ENCODE results near the gene EGFLAM. TPM values are rescaled to one million over a fixed set of nuclear protein-coding genes. Genes with fewer than 3 reads are reported as not detected.

The EGFLAM gene
- total RNA-seq: 19.7 and 19.9 TPM in 2 replicates
- 47.1 TPM for polyA plus RNA-seq (2012)

GRCh38 chr5:38258319-38259061, at the start of gene EGFLAM:
EGFLAM (plus strand) TSS chr5:38258559; CDS start chr5:38258755, 196 bp downstream.
- DNase-seq (ENCODE audit: low read depth): no peak

GRCh38 chr5:38208782-38209378, 49.5 kb upstream of the EGFLAM start:
- peak; percentile 40 for DNase-seq (ENCODE audit: low read depth)

DNA sequence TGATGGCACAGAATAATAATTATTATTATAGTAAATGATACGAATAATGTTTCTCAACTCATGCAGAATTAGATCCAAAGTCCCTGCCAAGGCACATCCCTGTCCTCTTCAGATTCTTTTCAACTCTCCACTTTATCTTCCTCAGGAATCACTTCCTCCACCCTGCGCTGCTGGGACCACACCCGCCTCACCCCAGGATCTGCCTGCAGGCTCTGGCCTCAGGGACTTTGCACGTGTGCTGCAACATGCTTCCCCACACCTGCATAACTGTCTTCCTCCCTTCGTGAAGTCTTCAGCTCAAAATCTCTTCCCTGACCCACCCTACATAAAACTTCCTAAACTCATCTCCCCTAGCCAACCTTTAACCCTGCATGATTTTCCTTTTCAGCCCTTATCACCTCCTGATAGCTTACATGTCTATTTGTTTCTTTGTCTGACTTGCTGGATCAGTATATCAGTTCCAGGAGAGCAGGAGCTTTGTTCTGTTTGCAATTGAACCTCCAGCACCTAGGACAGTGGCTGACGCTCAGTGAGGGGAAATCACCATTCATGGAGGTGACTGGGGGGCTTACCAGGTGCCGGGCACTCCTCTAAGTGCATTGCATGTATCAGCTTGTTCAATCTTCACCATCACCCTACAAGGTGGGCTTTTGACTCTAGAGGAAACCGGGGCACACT, 47.5 kb upstream of the EGFLAM start:
- no peak for DNase-seq (ENCODE audit: low read depth)

- DNase-seq (ENCODE audit: low read depth): no peak
Observed at GRCh38 chr5:38211354-38211710, 47.0 kb upstream of the EGFLAM start.

DNA sequence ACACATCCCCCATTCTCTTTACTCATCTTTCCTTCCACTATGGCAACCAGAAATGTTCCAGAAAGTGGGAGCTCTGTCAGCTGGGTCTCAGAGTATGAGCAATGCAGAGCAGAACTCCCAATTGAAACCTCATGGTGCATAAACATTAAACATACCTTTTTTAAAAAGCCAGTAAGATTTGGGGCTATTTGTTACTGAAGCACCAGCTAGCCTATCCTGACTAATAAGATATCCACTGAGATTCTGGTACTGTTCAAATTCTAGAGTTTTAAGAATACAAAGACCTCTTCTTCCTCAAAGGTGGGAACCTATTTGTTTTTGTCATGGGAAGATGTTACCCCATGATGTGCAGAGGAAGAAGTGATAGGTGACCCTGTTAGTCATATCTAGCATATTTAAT, 46.1 kb upstream of the EGFLAM start:
- no peak for DNase-seq (ENCODE audit: low read depth)

DNA sequence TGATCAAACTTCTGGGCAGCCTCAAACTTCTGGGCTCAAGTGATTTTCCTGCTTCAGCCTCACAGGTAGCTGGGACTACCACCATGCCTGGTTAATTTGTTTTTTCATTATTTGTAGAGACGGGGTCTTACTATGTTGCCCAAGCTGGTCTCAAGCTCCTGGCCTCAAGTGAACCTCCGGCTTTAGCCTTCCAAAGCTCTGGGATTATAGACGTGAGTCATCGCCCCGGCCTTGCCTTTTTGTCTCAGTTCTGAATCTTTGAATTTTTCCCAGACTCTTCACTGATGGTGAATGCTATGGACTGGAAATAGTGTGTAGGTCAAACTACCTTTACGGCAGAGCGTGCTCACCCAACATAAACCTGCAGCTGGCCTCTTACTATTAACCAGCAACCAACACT, 32.3 kb upstream of the EGFLAM start:
- no peak for DNase-seq (ENCODE audit: low read depth)

DNA sequence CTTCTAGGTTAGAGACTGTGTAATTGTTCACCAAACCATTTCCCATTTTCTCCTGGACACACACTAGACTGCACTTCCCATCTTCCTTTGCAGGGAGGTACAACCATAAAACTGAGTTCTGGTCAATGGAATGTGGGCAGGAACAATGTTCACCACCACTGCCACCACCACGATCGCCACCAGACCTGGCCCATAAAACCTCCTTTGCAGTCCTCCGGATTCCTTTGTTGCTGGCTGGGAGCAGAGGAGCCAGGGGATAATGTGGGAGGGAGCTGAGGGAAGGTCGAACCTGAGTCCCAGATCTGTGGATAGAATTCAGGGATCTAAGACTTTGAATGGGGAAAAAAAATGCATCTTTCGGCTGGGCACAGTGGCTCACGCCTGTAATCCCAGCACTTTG, 29.4 kb upstream of the EGFLAM start:
- no peak for DNase-seq (ENCODE audit: low read depth)

GRCh38 chr5:38234737-38235136, 23.6 kb upstream of the EGFLAM start:
- no peak for DNase-seq (ENCODE audit: low read depth)

DNA sequence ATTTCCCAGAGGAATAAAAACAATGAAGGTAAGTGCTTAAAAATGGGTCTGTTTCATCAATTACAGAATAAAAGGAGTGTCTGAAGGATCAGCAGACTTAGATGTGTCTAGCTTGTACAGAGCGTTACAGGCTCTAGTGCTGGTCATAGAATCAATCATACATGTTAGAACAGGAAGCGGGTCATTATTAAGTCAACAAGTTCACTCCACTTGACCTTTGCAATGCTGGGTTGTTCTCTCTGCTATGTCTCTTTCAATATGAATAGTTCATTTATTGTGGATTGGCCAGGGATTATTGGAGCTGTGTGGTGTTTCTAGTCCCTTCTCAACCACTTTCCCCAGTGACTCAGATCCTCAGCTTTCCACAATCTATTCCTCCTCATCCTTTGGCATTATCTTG, 20.7 kb upstream of the EGFLAM start:
- no peak for DNase-seq (ENCODE audit: low read depth)

DNA sequence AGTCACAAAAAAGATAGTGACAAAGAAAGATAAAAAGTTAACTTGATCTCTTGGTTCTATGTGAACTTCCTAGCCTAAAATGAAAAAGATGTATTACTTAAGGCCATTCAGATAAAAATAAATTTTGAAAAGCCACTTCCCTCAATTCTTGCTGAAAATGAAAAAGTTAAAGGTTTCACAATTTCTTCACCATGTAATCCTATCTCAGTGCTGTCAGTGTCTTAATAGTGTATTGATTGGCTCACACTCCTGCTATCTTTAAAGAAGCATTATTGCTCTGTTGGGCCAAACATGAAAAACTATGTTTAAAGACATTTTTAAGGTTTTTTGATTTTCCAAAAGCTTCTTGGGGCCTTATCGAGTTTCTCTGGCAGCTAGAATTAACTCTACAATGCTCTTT, 18.1 kb upstream of the EGFLAM start:
- no peak for DNase-seq (ENCODE audit: low read depth)

- DNase-seq (ENCODE audit: low read depth): no peak
Observed at GRCh38 chr5:38241655-38242054, 16.7 kb upstream of the EGFLAM start.

DNA sequence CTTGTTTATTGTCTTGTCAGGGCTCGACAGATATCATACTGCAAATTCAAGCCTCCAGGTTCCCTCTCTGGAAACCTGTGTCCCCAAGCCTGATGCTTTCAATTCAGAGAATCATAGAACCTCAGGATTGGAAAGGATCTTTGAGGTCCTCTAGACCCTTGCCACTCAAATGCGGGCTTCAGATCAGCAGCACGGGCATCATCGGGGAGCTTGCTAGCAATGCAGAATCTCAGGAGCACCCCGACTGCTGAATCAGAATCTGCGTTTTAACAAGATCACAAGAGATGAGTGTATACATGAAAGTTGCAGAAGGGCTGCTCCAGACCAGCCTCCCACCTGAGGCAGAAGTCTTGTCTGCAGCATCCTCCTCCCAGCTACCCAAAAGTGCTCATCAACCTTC, 13.1 kb upstream of the EGFLAM start:
- DNase-seq (ENCODE audit: low read depth): no peak

GRCh38 chr5:38249301-38249700, 9.1 kb upstream of the EGFLAM start:
- DNase-seq (ENCODE audit: low read depth): no peak

GRCh38 chr5:38249812-38250211, 8.5 kb upstream of the EGFLAM start:
- no peak for DNase-seq (ENCODE audit: low read depth)

DNA sequence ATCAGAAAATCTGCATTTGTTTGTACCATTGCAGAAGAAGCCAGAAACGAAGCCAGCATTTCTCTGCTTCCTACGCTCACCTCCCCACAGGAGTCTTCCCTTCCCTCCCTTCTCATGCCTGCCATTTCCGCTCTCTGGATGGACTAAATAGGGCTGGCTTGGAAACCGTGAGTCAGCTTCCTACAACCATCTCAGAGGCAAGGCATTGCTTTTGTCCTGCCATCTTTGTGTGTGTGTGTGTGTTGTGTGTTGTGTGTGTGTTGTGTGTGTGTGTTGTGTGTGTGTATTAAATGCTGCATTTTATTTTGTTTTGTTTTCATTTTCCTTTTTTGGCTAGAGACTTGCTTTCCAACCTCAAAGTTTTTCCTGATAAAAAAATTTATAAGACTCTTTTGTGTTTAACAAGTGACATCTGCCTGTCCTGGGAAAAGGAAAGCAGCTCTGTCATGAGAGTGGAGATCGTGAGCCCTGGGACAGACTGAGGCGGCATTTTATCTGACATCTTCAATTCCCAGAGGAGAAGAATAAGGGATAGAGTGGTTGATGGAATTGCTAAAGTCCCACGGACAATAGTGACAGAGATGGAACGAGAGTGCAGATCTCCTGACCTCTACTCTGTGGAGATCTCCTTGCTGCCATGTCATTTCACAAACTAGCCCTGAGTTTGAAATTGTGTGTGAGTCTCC, 7.5 kb upstream of the EGFLAM start:
- no peak for DNase-seq (ENCODE audit: low read depth)

GRCh38 chr5:38253759-38254158, 4.6 kb upstream of the EGFLAM start:
- no peak for DNase-seq (ENCODE audit: low read depth)

DNA sequence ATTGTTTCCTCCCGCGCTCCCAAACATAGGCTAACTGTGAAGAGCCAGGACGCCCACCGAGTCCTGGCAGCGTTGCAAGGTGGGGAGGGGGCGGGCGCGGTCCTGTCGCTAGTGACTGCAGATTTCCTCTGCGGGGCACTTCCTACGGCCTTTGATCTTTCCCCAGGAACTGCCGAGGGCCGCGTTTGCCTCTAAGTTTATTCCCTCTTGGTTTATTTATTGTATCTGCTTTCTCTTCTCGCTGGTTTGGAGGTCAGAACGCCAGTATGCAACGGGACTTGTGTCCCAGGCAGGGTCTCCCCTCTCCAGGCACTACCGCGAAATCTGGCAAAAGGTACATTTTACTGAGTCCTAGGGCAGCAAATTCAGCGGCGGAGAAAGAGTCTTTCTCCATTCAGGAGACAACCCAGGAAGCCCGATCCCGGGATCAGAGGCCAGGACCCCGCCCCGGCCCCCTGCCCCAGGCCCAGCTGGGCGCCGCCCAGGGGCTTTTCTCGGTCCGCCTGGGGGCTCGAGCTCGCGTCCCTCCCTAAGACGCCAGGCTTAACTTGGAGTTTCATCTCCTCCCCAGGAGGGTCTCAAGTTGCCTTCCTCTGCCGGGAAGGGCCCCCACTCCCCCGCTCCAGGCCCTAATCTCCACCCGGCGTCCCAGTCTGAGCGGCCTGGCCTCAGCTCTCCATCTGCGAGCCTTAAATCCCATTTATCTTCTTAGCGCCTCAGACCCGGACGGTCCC, 884 bp upstream of the EGFLAM start:
- DNase-seq (ENCODE audit: low read depth): no peak

DNA sequence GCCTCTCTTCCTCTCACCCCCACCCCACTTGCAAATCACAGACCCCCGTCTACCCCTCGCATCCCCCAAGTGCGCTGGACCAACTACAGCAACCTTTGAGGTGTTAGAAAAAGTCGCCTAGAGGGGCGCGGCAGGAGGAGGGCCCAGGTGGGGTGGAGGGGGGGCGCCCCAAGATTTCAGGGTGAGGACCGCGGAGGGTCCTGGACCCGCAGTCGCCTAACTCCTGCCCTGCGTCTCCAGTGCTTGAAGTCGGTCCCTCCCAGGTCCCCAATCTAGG, 379 bp upstream of the EGFLAM start:
- no peak for DNase-seq (ENCODE audit: low read depth)

GRCh38 chr5:38259062-38259808, 876 bp downstream of the EGFLAM start:
- no peak for DNase-seq (ENCODE audit: low read depth)

- DNase-seq (ENCODE audit: low read depth): no peak
Observed at GRCh38 chr5:38259809-38260160, 1.4 kb downstream of the EGFLAM start.

- DNase-seq (ENCODE audit: low read depth): no peak
Observed at GRCh38 chr5:38263983-38264382, 5.6 kb downstream of the EGFLAM start.

Data from myocyte (in vitro differentiated cells).